Peyer's patch (tissue), 4 donors: ENCODE measurements around the gene KIAA0930.

Experiments used
- CTCF ChIP-seq, 6 experiments: fragments of 450-650 bp in 4 of 6; fragments of 200-600 bp in 2 of 6; sonication (generic) in 1 of 6; IDR thresholded peaks; one replicate each; pipeline ENCODE4 v1.5.1; 2017 to 2019; ENCODE audit warnings: antibody characterized with exemption in 6 of 6, mild to moderate bottlenecking in 3 of 6, moderate library complexity in 1 of 6
- POLR2A ChIP-seq, 2 donors: fragments of 450-650 bp; IDR thresholded peaks; one replicate each; pipeline ENCODE4 v1.5.1; 2017; ENCODE audit warnings: antibody characterized with exemption in 2 of 2, mild to moderate bottlenecking in 2 of 2, moderate library complexity in 2 of 2

- no peak for TF ChIP-seq CTCF (IDR thresholded peaks at IDR 0.05)
- TF ChIP-seq POLR2A (IDR thresholded peaks at IDR 0.05) = no peak
These were observed 14.1 kb upstream of the KIAA0930 start for GRCh38 chr22:45254789-45255278.
